ENCODE data around the gene ZBTB7A.

The ZBTB7A gene

GRCh38 chr19:4033028-4033956 is 33.4 kb downstream of the ZBTB7A start:
- no peak for DNase-seq

GRCh38 chr19:4032436-4032835 is 34.3 kb downstream of the ZBTB7A start:
- no peak for DNase-seq

GRCh38 chr19:4031420-4031819 is 35.3 kb downstream of the ZBTB7A start:
- no peak for DNase-seq

- DNase-seq, result no peak
Measured at GRCh38 chr19:4030981-4031380, 35.7 kb downstream of the ZBTB7A start.

GRCh38 chr19:4030552-4030951 is 36.1 kb downstream of the ZBTB7A start:
- DNase-seq, result no peak

- no peak for DNase-seq
Measured at GRCh38 chr19:4029247-4029614, 37.5 kb downstream of the ZBTB7A start.

GRCh38 chr19:4028334-4029246 is 38.1 kb downstream of the ZBTB7A start:
- DNase-seq, result no peak

- DNase-seq, result no peak
Measured at GRCh38 chr19:4027146-4027545, 39.6 kb downstream of the ZBTB7A start.

- no peak for DNase-seq
Measured at GRCh38 chr19:4025317-4025716, 41.4 kb downstream of the ZBTB7A start.

- DNase-seq, result no peak
Measured at GRCh38 chr19:4023600-4024398, 42.9 kb downstream of the ZBTB7A start.

GRCh38 chr19:4019578-4019977 is 47.1 kb downstream of the ZBTB7A start:
- DNase-seq, result no peak

- no peak for DNase-seq
Measured at GRCh38 chr19:4018775-4019504, 47.8 kb downstream of the ZBTB7A start.

- no peak for DNase-seq
Measured at GRCh38 chr19:4018140-4018613, 48.5 kb downstream of the ZBTB7A start.

- DNase-seq, result no peak
Measured at GRCh38 chr19:4016903-4017638, 49.6 kb downstream of the ZBTB7A start.

- no peak for DNase-seq
Measured at GRCh38 chr19:4016486-4016885, 50.2 kb downstream of the ZBTB7A start.

GRCh38 chr19:4015705-4016402 is 50.8 kb downstream of the ZBTB7A start:
- DNase-seq, result no peak

- no peak for DNase-seq
Measured at GRCh38 chr19:4014541-4015491, 51.9 kb downstream of the ZBTB7A start.

- no peak for DNase-seq
Measured at GRCh38 chr19:4013886-4014540, 52.7 kb downstream of the ZBTB7A start.

All from NCI-H774 (cell line).